T-cell (primary cell): ENCODE data around the gene APCDD1L. TPM values are rescaled to one million over a fixed set of nuclear protein-coding genes. Genes with fewer than 3 reads are reported as not detected.
A peak's percentile ranks its signal among the peaks of the same experiment; 100 is the strongest.

ENCODE experiments used
- ATAC-seq, 4 experiments: fragments of 200-7000 bp in 3 of 4; fragments of 150-1000 bp in 1 of 4; cut with Tn5 transposase; replicated peaks in 1 of 4; 1 replicate in 3 of 4; 2 replicates in 1 of 4; pipeline ENCODE4 v1.10.0; 2021; ENCODE audit warnings: moderate library complexity in 3 of 4, mild to moderate bottlenecking in 2 of 4, moderate number of reproducible peaks in 1 of 4
- CTCF ChIA-PET, 2 donors: fragments of 300-600 bp; sonication (Branson Sonifier 250); formaldehyde crosslinking; loops; one replicate each; lab custom pipeline; 2022; ENCODE audit warnings: antibody characterized with exemption in 2 of 2; lab: Charles Lee
- POLR2A ChIA-PET, 2 donors: fragments of 300-600 bp; sonication (Branson Sonifier 250); formaldehyde crosslinking; loops; one replicate each; lab custom pipeline; 2022; ENCODE audit warnings: antibody characterized with exemption in 2 of 2; lab: Charles Lee
- DNase-seq, 35 experiments: peaks; one replicate each; pipeline versions ENCODE4 v3.0.0 to v3.0.0-alpha.2; 2013 to 2023
- H3K27ac ChIP-seq: one replicate; pipeline ENCODE4 v1.5.1; 2013; ENCODE audit warnings: low read length
- H3K27me3 ChIP-seq, 2 experiments: replicated peaks in 1 of 2; 1 replicate in 1 of 2; 2 replicates in 1 of 2; pipeline versions ENCODE4 v1.6.1 to v1.7.0; 2013; ENCODE audit warnings: low read length in 1 of 2, mixed read lengths in 1 of 2; ENCODE audit not compliant: control insufficient read depth in 2 of 2, insufficient read depth in 2 of 2; ENCODE audit errors: extremely low read depth in 1 of 2
- H3K36me3 ChIP-seq, 2 donors: 1 replicate in 1 of 2; 2 replicates in 1 of 2; pipeline versions ENCODE4 v1.6.1 to v1.7.0; 2013; ENCODE audit warnings: low read length in 1 of 2; ENCODE audit not compliant: control insufficient read depth in 2 of 2, insufficient read depth in 1 of 2; ENCODE audit errors: extremely low read depth in 1 of 2
- H3K4me1 ChIP-seq, 2 experiments: 1 replicate in 1 of 2; 2 replicates in 1 of 2; pipeline versions ENCODE4 v1.6.1 to v1.7.0; 2013; ENCODE audit warnings: low read length in 2 of 2, mixed read lengths in 1 of 2; ENCODE audit not compliant: insufficient read depth in 2 of 2, control insufficient read depth in 1 of 2; ENCODE audit errors: extremely low read depth in 1 of 2
- H3K4me3 ChIP-seq, 2 donors: 1 replicate in 1 of 2; 2 replicates in 1 of 2; pipeline versions ENCODE4 v1.5.1 to v1.7.0; 2013; ENCODE audit warnings: mild to moderate bottlenecking in 2 of 2, low read length in 1 of 2, moderate library complexity in 1 of 2; ENCODE audit not compliant: control insufficient read depth in 1 of 2; ENCODE audit errors: extremely low read depth in 1 of 2
- H3K9me3 ChIP-seq: 2 replicates; pipeline ENCODE4 v1.7.0; 2013
- H3K27ac Mint-ChIP-seq, 2 donors: one replicate each; pipeline ENCODE4 v1.8.0; 2020 to 2021; ENCODE audit warnings: mild to moderate bottlenecking in 2 of 2, mixed read lengths in 2 of 2
- H3K27me3 Mint-ChIP-seq, 2 donors: one replicate each; pipeline ENCODE4 v1.8.0; 2021 to 2022; ENCODE audit warnings: mixed read lengths in 2 of 2
- H3K36me3 Mint-ChIP-seq: one replicate; pipeline ENCODE4 v1.8.0; 2021; ENCODE audit warnings: mixed read lengths
- H3K4me1 Mint-ChIP-seq, 3 donors: one replicate each; pipeline ENCODE4 v1.8.0; 2020 to 2022; ENCODE audit warnings: mixed read lengths in 3 of 3, mild to moderate bottlenecking in 1 of 3
- H3K4me3 Mint-ChIP-seq, 3 donors: one replicate each; pipeline ENCODE4 v1.8.0; 2020 to 2022; ENCODE audit warnings: mild to moderate bottlenecking in 3 of 3, mixed read lengths in 3 of 3, moderate library complexity in 3 of 3
- H3K9me3 Mint-ChIP-seq, 3 donors: one replicate each; pipeline ENCODE4 v1.8.0; 2020 to 2022; ENCODE audit warnings: mixed read lengths in 3 of 3
- WGBS: methylation state at CpG from one replicate; pipeline ENCODE4 v1.1.5; 2013; ENCODE audit warnings: missing lambda C conversion rate; ENCODE audit not compliant: insufficient coverage; 5-methylcytosine and 5-hydroxymethylcytosine counted together
- total RNA-seq, 35 experiments: library from RNA in 6 of 35; stranded (reverse) in 6 of 35; fragments of 120-200 nt in 1 of 35; gene quantifications; one replicate each; pipeline versions ENCODE4 v1.2.1 to v1.2.4 and lab custom pipeline; 2013 to 2026

Gene APCDD1L
- total RNA-seq, 5 donors from 2014 or later (not counting 1 experiment from before 2014, with no cell fraction given), result not detected

DNA sequence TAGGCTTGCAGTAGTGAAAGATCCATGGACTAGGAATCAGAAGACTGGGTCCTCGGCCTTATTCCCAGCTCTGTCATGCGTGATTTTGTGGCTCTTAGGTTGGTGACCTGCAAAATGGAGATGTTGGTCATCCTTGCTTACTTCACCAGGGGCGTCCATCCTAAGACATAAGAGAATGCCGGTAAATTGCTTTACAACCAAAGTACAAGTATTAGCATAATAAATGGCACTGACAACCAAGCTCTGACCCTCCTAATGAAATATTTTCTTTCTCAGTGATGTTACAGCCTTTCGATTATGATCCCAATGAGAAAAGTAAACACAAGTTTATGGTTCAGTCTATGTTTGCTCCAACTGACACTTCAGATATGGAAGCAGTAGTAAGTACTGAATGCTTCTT lies 80.9 kb downstream of the APCDD1L start:
- Histone ChIP-seq H3K4me3 (no peak overlapping the region), H3K27ac (no peak overlapping the region), H3K9me3 (no peaks in the 10 kb centered on the region), H3K36me3 (peaks cover 0 to 11% of the 10 kb centered on the region in 2 donors), H3K4me1 (peaks cover 0 to 3% of the 10 kb centered on the region in 2 experiments), H3K27me3 (no peaks in the 10 kb centered on the region)
- H3K36me3 Mint-ChIP-seq, result peaks cover 31% of the 10 kb centered on the region
- POLR2A ChIA-PET, result interaction anchor here in 1 of 2 donors (0.6 kb wide), 1 partner anchor 1919 kb away, joined by 3 read pairs; no protein-coding TSS in a partner anchor
- CTCF ChIA-PET, result interaction anchor here (0.6 kb wide), 2 partner anchors 35 to 485 kb away, joined by 3 to 4 read pairs; no protein-coding TSS in a partner anchor
- H3K9me3 Mint-ChIP-seq, result no peaks in the 10 kb centered on the region
- no CpG with 5 or more reads among the region's 5 CpGs for WGBS
- H3K4me3 Mint-ChIP-seq, result no peak overlapping the region
- H3K27ac Mint-ChIP-seq, result no peak overlapping the region
- no peak for ATAC-seq
- DNase-seq, result no peak
- no peaks in the 10 kb centered on the region for H3K27me3 Mint-ChIP-seq
- H3K4me1 Mint-ChIP-seq, result peaks cover 38 to 58% (median 58%) of the 10 kb centered on the region in 3 donors

DNA sequence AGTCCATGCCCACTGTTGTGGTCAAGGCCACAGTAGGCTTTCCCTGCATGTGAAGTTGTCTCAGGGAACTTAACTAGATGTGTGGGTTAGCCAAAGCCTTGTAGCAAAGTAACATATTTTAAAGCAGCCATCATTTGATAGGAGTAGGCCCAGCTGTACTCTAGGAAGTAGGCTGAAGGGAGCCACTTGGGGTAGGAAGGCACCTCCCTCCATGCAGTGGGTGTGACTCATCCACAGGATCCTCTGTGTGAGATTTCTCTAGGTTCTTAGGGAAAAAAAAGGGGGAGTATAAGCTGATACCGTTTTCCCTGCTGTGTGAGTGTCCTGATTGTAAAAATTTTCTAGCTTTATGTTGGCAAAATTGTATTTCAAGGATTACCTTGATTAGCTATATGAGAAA lies 81.4 kb downstream of the APCDD1L start:
- H3K4me3 ChIP-seq, result no peak overlapping the region
- Mint-ChIP-seq H3K36me3 (peaks cover 35% of the 10 kb centered on the region), H3K4me1 (peaks cover 38 to 60% (median 57%) of the 10 kb centered on the region in 3 donors), H3K27ac (no peak overlapping the region), H3K4me3 (no peak overlapping the region), H3K27me3 (no peaks in the 10 kb centered on the region), H3K9me3 (no peaks in the 10 kb centered on the region)
- CTCF ChIA-PET, result interaction anchor here (0.6 kb wide), 2 partner anchors 34 to 485 kb away, joined by 3 to 4 read pairs; no protein-coding TSS in a partner anchor
- WGBS, result no CpG with 5 or more reads among the region's 1 CpG
- H3K27ac ChIP-seq, result no peak overlapping the region
- peaks cover 0 to 9% of the 10 kb centered on the region in 2 donors for H3K36me3 ChIP-seq
- POLR2A ChIA-PET, result interaction anchor here in 1 of 2 donors (0.6 kb wide), 1 partner anchor 1918 kb away, joined by 3 read pairs; no protein-coding TSS in a partner anchor
- no peak for DNase-seq
- ATAC-seq, result no peak
- H3K4me1 ChIP-seq, result peaks cover 0 to 3% of the 10 kb centered on the region in 2 experiments
- H3K27me3 ChIP-seq, result no peaks in the 10 kb centered on the region
- no peaks in the 10 kb centered on the region for H3K9me3 ChIP-seq

DNA sequence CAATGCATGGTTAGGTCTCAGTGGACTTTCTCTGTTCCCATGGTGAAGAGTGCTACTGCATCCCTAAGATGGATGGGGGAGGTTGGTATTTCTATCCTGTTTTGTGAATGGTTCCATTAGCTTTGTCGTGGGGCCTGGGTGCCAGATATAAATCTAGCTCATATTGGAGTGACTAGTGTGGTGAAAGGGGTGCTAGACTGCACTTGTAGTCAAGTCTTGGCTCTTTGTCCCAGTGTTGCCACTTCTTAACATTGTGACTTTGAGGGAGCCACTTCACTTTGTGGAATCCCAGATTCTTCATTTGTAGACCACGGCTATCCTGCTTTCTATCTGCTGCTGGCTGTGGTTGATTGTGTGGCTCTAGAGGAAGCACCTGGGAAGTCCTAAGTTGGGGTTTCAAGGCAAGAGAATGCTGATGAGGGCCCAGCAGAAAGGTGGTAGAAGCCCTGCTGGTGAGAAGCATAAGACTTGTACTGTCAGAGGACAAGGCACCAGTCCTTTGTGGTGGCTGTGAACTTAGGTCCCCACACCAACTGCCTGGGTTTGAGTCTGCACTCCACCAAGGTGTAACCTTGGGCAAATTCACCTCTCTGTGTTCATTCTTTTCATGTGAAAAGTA lies 82.1 kb downstream of the APCDD1L start:
- Histone ChIP-seq H3K27ac (no peak overlapping the region), H3K27me3 (no peaks in the 10 kb centered on the region), H3K36me3 (peaks cover 0 to 9% of the 10 kb centered on the region in 2 donors), H3K9me3 (no peaks in the 10 kb centered on the region), H3K4me3 (no peak overlapping the region), H3K4me1 (no peaks in the 10 kb centered on the region)
- Mint-ChIP-seq H3K36me3 (peaks cover 34% of the 10 kb centered on the region), H3K27me3 (no peaks in the 10 kb centered on the region), H3K4me3 (no peak overlapping the region), H3K9me3 (no peaks in the 10 kb centered on the region), H3K4me1 (peaks cover 38 to 59% (median 54%) of the 10 kb centered on the region in 3 donors), H3K27ac (peak overlapping the region in 1 of 2 donors; percentile 37)
- ChIA-PET POLR2A (no interaction called here), CTCF (interaction anchor here (0.6 to 0.8 kb wide), 2 partner anchors 9 to 198 kb away, joined by 3 read pairs; no protein-coding TSS in a partner anchor)
- DNase-seq, result no peak
- ATAC-seq, result no peak
- WGBS, result 75% methylated on average over 2 of the region's 2 CpGs

DNA sequence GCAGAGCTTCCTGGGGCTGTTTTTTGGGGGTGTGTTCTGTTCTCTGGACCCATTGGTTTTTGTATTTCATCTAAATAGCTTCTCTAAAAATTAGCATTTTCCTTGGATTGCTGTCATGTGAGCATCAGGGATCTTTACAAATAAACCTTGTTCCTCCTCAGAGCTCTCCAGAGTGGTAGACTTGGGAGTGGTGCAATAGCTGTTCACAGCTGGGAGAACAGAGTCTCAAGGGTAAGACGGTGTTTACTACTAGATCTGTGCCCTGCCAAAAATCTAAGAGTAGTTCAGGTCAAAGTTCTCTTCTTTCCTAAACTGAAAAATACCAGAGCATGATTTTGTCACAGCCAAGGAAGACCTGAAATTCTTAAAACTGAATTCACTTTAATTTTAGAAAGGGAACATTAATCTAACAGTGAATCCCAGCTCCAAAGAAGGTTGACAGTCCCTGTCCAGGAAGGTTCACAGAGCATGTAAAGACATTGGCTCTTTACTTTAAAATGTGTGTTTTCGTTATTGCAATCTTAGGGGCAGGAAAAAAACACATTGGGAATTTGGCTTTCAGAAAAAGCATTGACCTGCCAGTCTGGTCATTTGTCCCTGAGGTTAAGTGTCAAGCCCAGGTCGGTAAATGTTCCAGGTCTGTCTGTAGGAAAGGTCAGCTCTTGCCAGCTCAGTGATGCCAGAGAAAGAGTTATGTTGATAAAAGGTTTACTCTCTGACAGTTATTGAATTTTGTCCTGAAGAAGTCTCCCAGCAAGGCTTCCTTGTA lies 82.8 kb downstream of the APCDD1L start:
- DNase-seq (no peak), ATAC-seq (no peak)
- 95% methylated on average over 2 of the region's 3 CpGs for WGBS
- Mint-ChIP-seq H3K27ac (peak overlapping the region in 1 of 2 donors; percentile 52), H3K4me1 (peaks cover 33 to 53% (median 47%) of the 10 kb centered on the region in 3 donors), H3K27me3 (no peaks in the 10 kb centered on the region), H3K4me3 (no peak overlapping the region), H3K36me3 (peaks cover 28% of the 10 kb centered on the region), H3K9me3 (no peaks in the 10 kb centered on the region)
- no peaks in the 10 kb centered on the region for H3K27me3 ChIP-seq
- CTCF ChIA-PET, result interaction anchor here (0.6 to 0.8 kb wide), 4 partner anchors 9 to 212 kb away, joined by 3 read pairs; no protein-coding TSS in a partner anchor
- POLR2A ChIA-PET, result no interaction called here
- H3K9me3 ChIP-seq, result no peaks in the 10 kb centered on the region
- H3K27ac ChIP-seq, result no peak overlapping the region
- H3K36me3 ChIP-seq, result peaks cover 0 to 6% of the 10 kb centered on the region in 2 donors
- H3K4me3 ChIP-seq, result no peak overlapping the region
- no peaks in the 10 kb centered on the region for H3K4me1 ChIP-seq

DNA sequence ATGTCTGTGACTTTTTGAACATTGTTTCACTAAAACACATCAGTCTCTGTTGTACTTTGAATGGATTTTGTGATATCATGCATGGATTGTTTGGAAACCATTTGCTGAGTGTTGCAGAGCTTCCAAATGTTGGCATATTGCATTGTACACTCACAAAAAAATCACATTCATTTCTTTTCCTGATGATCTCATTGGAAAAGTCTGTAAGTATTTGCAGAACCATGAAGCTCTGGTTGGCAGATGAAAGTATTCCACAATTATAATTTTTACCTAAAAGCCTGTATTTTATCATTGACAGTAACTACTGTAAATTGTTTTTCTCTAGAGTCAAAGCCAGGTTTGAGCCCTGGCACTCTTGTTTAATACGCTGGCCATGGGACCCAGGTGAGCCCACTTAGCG lies 84.1 kb downstream of the APCDD1L start:
- WGBS, result 80% methylated on average over 1 of the region's 2 CpGs
- H3K9me3 Mint-ChIP-seq, result no peaks in the 10 kb centered on the region
- Histone ChIP-seq H3K27me3 (no peaks in the 10 kb centered on the region), H3K4me3 (no peak overlapping the region), H3K9me3 (no peaks in the 10 kb centered on the region), H3K36me3 (peaks cover 0 to 7% of the 10 kb centered on the region in 2 donors), H3K27ac (no peak overlapping the region), H3K4me1 (no peaks in the 10 kb centered on the region)
- no peak for DNase-seq
- no peaks in the 10 kb centered on the region for H3K27me3 Mint-ChIP-seq
- no peak overlapping the region for H3K27ac Mint-ChIP-seq
- no peak overlapping the region for H3K4me3 Mint-ChIP-seq
- peaks cover 31 to 51% (median 44%) of the 10 kb centered on the region in 3 donors for H3K4me1 Mint-ChIP-seq
- POLR2A ChIA-PET, result interaction anchor here in 1 of 2 donors (0.7 kb wide), 1 partner anchor 83 kb away, joined by 4 read pairs; no protein-coding TSS in a partner anchor
- ATAC-seq, result no peak
- CTCF ChIA-PET, result interaction anchor here in 1 of 2 donors (0.5 to 0.6 kb wide), 2 partner anchors 208 to 214 kb away, joined by 3 read pairs; no protein-coding TSS in a partner anchor
- H3K36me3 Mint-ChIP-seq, result peaks cover 25% of the 10 kb centered on the region

DNA sequence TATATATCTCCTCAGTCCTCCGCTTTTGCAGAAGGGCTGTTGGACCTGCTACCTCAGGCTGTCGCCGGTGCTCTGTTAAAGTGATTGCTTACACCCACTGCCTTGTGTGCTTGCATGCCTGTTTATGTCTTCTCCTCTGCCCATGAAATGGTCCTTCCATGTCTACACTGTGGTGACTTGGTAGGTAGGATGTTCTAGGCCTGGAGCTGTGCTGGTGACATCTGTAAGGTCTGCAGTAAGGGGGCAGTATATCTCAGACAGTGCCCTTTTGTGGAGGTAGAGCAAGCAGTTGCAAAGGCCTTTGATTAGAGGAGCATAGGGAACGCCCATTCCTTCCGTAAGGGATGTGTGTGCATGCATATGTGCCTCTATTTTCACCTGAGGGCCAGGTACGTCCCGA lies 85.9 kb downstream of the APCDD1L start:
- Histone ChIP-seq H3K4me1 (no peaks in the 10 kb centered on the region), H3K27ac (no peak overlapping the region), H3K27me3 (no peaks in the 10 kb centered on the region), H3K4me3 (no peak overlapping the region), H3K9me3 (no peaks in the 10 kb centered on the region), H3K36me3 (peaks cover 0 to 8% of the 10 kb centered on the region in 2 donors)
- H3K4me1 Mint-ChIP-seq, result peaks cover 27 to 48% (median 40%) of the 10 kb centered on the region in 3 donors
- CTCF ChIA-PET, result no interaction called here
- H3K36me3 Mint-ChIP-seq, result peaks cover 23% of the 10 kb centered on the region
- H3K27me3 Mint-ChIP-seq, result no peaks in the 10 kb centered on the region
- POLR2A ChIA-PET, result interaction anchor here in 1 of 2 donors (0.6 to 0.7 kb wide), 2 partner anchors 24 kb away, joined by 3 read pairs; no protein-coding TSS in a partner anchor
- H3K4me3 Mint-ChIP-seq, result no peak overlapping the region
- ATAC-seq, result no peak
- no peaks in the 10 kb centered on the region for H3K9me3 Mint-ChIP-seq
- DNase-seq, result no peak
- WGBS, result 100% methylated on average over 2 of the region's 7 CpGs
- no peak overlapping the region for H3K27ac Mint-ChIP-seq
